Measurements from ENCODE around the gene LCK.

The LCK gene

DNA sequence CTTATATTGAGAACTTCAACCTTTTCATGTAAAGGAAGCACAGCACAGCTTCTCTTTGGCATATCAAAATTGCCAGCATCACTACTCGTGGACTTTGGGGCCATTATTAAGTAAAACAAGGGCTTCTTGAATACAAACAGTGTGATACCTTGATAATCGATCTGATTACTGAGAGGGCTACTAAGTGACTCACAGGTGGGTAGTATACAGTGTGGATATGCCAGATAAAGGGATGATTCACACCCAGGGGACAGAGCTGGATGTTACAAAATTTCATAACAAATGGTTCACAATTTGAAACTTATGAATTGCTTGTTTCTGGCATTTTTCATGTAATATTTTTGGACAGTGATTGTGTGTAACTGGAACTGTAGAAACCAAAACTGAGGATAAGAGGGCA, 56.3 kb downstream of the LCK start:
- peaks cover 12% of the 10 kb centered on the region; the same call in 1 of the 2 replicates for H3K36me3 ChIP-seq (ENCODE audit: insufficient read depth)
- no peaks in the 10 kb centered on the region for H3K27me3 ChIP-seq (ENCODE audit: insufficient read depth, low read depth)
- H3K4me3 ChIP-seq (IDR thresholded peaks at IDR 0.05; ENCODE audit: insufficient read depth, low read depth, low read length), result no peak overlapping the region
- peaks cover 5% of the 10 kb centered on the region for H3K4me1 ChIP-seq (ENCODE audit: low read depth, poor library complexity, severe bottlenecking)
- no peaks in the 10 kb centered on the region for H4K20me1 ChIP-seq (ENCODE audit: insufficient read depth)
- no peak overlapping the region for H2AFZ ChIP-seq (ENCODE audit: low read depth)
- no peak overlapping the region for H3K9ac ChIP-seq
- TF ChIP-seq, protein P1, sequence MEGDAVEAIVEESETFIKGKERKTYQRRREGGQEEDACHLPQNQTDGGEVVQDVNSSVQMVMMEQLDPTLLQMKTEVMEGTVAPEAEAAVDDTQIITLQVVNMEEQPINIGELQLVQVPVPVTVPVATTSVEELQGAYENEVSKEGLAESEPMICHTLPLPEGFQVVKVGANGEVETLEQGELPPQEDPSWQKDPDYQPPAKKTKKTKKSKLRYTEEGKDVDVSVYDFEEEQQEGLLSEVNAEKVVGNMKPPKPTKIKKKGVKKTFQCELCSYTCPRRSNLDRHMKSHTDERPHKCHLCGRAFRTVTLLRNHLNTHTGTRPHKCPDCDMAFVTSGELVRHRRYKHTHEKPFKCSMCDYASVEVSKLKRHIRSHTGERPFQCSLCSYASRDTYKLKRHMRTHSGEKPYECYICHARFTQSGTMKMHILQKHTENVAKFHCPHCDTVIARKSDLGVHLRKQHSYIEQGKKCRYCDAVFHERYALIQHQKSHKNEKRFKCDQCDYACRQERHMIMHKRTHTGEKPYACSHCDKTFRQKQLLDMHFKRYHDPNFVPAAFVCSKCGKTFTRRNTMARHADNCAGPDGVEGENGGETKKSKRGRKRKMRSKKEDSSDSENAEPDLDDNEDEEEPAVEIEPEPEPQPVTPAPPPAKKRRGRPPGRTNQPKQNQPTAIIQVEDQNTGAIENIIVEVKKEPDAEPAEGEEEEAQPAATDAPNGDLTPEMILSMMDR (conservative IDR thresholded peaks at IDR 0.05; ENCODE audit: low read depth, low read length), result no peak
- no peak overlapping the region for H3K4me2 ChIP-seq
- peaks cover 67% of the 10 kb centered on the region for H3K79me2 ChIP-seq (ENCODE audit: insufficient read depth, low read depth)
- H3K27ac ChIP-seq, result no peak overlapping the region

DNA sequence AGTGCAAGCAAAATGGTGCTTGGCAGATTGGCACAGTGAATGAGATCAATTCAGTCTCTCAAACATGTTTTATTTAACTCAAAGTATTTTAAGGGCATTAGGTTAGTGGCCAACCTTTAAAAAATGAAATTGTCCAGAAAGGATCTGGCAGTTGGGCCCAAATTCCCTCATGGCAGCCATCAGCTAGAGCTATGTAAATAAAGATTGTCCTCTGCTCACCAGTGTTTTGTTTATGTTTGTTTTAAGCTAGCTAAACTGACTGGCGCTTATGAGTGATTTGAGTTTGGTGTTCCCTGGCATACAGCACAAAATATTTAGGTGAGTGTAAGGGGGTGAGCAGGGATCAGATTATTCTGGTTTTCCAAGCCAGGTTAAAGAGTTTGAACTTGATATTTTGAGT, 58.9 kb downstream of the LCK start:
- Histone ChIP-seq H3K4me1 (ENCODE audit: low read depth, poor library complexity, severe bottlenecking) (peaks cover 5% of the 10 kb centered on the region), H3K4me3 (IDR thresholded peaks at IDR 0.05; ENCODE audit: insufficient read depth, low read depth, low read length) (no peak overlapping the region), H3K79me2 (ENCODE audit: insufficient read depth, low read depth) (peaks cover 76% of the 10 kb centered on the region), H3K27ac (no peak overlapping the region), H2AFZ (ENCODE audit: low read depth) (no peak overlapping the region), H4K20me1 (ENCODE audit: insufficient read depth) (no peaks in the 10 kb centered on the region), H3K36me3 (ENCODE audit: insufficient read depth) (peaks cover 5% of the 10 kb centered on the region; the same call in 1 of the 2 replicates), H3K27me3 (ENCODE audit: insufficient read depth, low read depth) (no peaks in the 10 kb centered on the region), H3K9ac (no peak overlapping the region), H3K4me2 (no peak overlapping the region)
- TF ChIP-seq, protein P1 (conservative IDR thresholded peaks at IDR 0.05; ENCODE audit: low read depth, low read length), result no peak

DNA sequence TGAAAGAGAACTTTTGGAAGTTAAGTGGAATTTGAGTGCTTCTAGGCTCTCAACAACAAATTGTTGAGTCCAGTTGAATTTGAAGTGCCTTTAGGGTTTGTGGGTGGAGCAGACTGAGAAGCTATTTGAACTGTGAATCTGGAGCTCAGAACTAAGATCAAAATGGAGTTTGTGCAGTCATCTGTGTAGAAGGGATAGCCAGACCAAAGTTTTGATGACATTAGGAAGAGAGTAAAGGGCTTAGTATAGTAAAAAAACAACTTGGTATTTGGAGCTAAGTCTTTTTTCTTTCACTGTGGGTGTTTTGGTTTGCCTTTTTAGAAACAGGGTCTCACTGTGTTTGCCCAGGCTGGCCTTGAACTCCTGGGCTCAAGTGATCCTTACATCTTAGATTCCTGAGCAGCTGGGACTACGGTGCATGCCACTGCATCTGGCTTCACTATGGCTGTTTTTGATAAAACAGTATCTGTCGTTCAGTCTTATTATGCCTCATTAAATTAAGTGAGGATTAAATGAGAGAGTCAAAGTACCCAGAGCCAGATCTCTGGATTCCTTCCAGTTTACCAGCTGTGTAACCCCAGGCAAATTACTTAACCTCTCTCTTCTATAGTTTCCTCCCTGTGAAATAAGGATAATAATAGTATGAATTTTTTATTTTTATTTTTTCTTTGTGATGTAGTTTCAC, 60.8 kb downstream of the LCK start:
- TF ChIP-seq, protein P1 (conservative IDR thresholded peaks at IDR 0.05; ENCODE audit: low read depth, low read length), result no peak
- Histone ChIP-seq H3K4me1 (ENCODE audit: low read depth, poor library complexity, severe bottlenecking) (peaks cover 5% of the 10 kb centered on the region), H3K79me2 (ENCODE audit: insufficient read depth, low read depth) (peaks cover 62% of the 10 kb centered on the region), H4K20me1 (ENCODE audit: insufficient read depth) (no peaks in the 10 kb centered on the region), H3K9ac (no peak overlapping the region), H3K27ac (no peak overlapping the region; the same call in 1 of the 2 replicates), H2AFZ (ENCODE audit: low read depth) (no peak overlapping the region), H3K36me3 (ENCODE audit: insufficient read depth) (no peaks in the 10 kb centered on the region), H3K4me2 (no peak overlapping the region), H3K4me3 (IDR thresholded peaks at IDR 0.05; ENCODE audit: insufficient read depth, low read depth, low read length) (no peak overlapping the region), H3K27me3 (ENCODE audit: insufficient read depth, low read depth) (no peaks in the 10 kb centered on the region)

DNA sequence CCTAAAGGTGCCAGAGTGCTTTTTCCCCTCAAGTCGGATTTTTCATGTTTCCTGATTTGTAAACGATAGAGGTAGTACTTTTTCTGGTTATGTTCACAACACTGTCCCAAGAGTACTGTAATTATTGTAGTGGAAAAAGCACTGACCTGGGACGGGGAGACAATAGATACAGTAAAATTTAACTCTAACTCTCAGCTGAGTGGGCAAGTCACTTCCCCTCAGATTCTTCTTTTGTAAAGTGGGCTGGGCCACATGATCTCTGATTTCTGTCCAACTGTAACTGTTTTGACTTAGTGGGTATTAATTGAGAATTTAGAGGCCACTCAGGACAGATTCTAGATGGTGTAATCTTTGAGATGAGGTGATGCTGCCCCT, 65.8 kb downstream of the LCK start:
- no peak overlapping the region for H3K4me2 ChIP-seq
- TF ChIP-seq, protein P1 (conservative IDR thresholded peaks at IDR 0.05; ENCODE audit: low read depth, low read length), result no peak
- no peak overlapping the region for H3K9ac ChIP-seq
- no peak overlapping the region for H3K27ac ChIP-seq
- peaks cover 26% of the 10 kb centered on the region; the same call in 1 of the 2 replicates for H3K79me2 ChIP-seq (ENCODE audit: insufficient read depth, low read depth)
- no peaks in the 10 kb centered on the region for H3K36me3 ChIP-seq (ENCODE audit: insufficient read depth)
- H3K4me1 ChIP-seq (ENCODE audit: low read depth, poor library complexity, severe bottlenecking), result peaks cover 8% of the 10 kb centered on the region
- no peaks in the 10 kb centered on the region for H4K20me1 ChIP-seq (ENCODE audit: insufficient read depth)
- H3K4me3 ChIP-seq (IDR thresholded peaks at IDR 0.05; ENCODE audit: insufficient read depth, low read depth, low read length), result no peak overlapping the region
- no peak overlapping the region for H2AFZ ChIP-seq (ENCODE audit: low read depth)
- H3K27me3 ChIP-seq (ENCODE audit: insufficient read depth, low read depth), result no peaks in the 10 kb centered on the region

All from KMS-11 (cell line).